ENCODE measurements around the gene RAD18. TPM values are rescaled to one million over a fixed set of nuclear protein-coding genes. Genes with fewer than 3 reads are reported as not detected.

Gene RAD18
- polyA plus RNA-seq, 1 donor from 2014 or later = 4.7 TPM

GRCh38 chr3:8968375-8968882 is 5.2 kb upstream of the RAD18 start:
- TF ChIP-seq CTCF (IDR thresholded peaks at IDR 0.05; ENCODE audit: poor library complexity, severe bottlenecking) (no peak), POLR2AphosphoS5 (IDR thresholded peaks at IDR 0.05) (no peak), TAF1 (IDR thresholded peaks at IDR 0.05; ENCODE audit: low read depth) (no peak), SMC3 (conservative IDR thresholded peaks at IDR 0.05; ENCODE audit: poor library complexity) (no peak), EP300 (conservative IDR thresholded peaks at IDR 0.05; ENCODE audit: poor library complexity, severe bottlenecking) (no peak), REST (IDR thresholded peaks at IDR 0.05; ENCODE audit: borderline replicate concordance) (no peak), EZH2 (IDR thresholded peaks at IDR 0.05; ENCODE audit: borderline replicate concordance, insufficient read depth, low read length, poor library complexity, severe bottlenecking) (no peak), MXI1 (conservative IDR thresholded peaks at IDR 0.05; ENCODE audit: poor library complexity, severe bottlenecking) (no peak), RAD21 (conservative IDR thresholded peaks at IDR 0.05) (no peak)
- Histone ChIP-seq H3K27me3 (ENCODE audit: insufficient read depth, low read depth, low read length) (no peaks in the 10 kb centered on the region), H3F3A (ENCODE audit: insufficient read depth, low read length, poor library complexity, severe bottlenecking) (no peaks in the 10 kb centered on the region), H3K9me2 (ENCODE audit: insufficient read depth, low read length) (no peaks in the 10 kb centered on the region), H3K9ac (ENCODE audit: low read length) (no peak overlapping the region), H3K79me2 (replicated peaks; ENCODE audit: insufficient read depth, low read length) (no peaks in the 10 kb centered on the region), H3K36me3 (ENCODE audit: insufficient read depth, low read length) (no peaks in the 10 kb centered on the region), H2AFZ (ENCODE audit: low read depth, low read length) (no peak overlapping the region), H3K27ac (ENCODE audit: low read length) (no peak overlapping the region), H3K9me3 (ENCODE audit: low read length) (no peaks in the 10 kb centered on the region), H4K20me1 (ENCODE audit: insufficient read depth) (no peaks in the 10 kb centered on the region), H3K4me3 (ENCODE audit: low read length) (no peak overlapping the region), H3K4me2 (ENCODE audit: low read length) (no peak overlapping the region)

DNA sequence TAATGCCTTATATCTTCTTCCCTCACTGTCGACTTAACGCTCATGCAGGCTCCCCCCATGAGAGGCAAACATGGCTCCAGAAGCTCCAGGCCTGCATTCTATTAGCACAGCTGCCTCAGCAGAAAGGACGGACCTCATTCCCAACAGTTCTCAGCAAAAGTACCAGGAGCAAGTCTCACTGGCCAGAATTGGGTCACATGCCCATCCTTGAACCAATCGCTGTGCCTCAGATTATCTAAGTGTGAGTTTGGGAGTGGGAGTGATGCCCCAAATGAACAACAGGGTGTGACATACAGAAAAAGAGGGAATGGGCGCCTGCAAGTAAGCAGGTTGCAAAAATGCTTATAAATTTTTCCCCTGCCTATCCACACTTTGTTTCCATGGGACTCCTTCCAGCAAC is 4.3 kb upstream of the RAD18 start:
- H3K9ac ChIP-seq (ENCODE audit: low read length) = no peak overlapping the region
- no peak overlapping the region for H2AFZ ChIP-seq (ENCODE audit: low read depth, low read length)
- no peaks in the 10 kb centered on the region for H3K36me3 ChIP-seq (ENCODE audit: insufficient read depth, low read length)
- no peak overlapping the region for H3K27ac ChIP-seq (ENCODE audit: low read length)
- H3K9me2 ChIP-seq (ENCODE audit: insufficient read depth, low read length) = no peaks in the 10 kb centered on the region
- TF ChIP-seq EP300 (conservative IDR thresholded peaks at IDR 0.05; ENCODE audit: poor library complexity, severe bottlenecking) = no peak
- TF ChIP-seq TAF1 (IDR thresholded peaks at IDR 0.05; ENCODE audit: low read depth) = no peak
- TF ChIP-seq MXI1 (conservative IDR thresholded peaks at IDR 0.05; ENCODE audit: poor library complexity, severe bottlenecking) = no peak
- no peak for TF ChIP-seq SMC3 (conservative IDR thresholded peaks at IDR 0.05; ENCODE audit: poor library complexity)
- no peak for TF ChIP-seq EZH2 (IDR thresholded peaks at IDR 0.05; ENCODE audit: borderline replicate concordance, insufficient read depth, low read length, poor library complexity, severe bottlenecking)
- no peak for TF ChIP-seq REST (IDR thresholded peaks at IDR 0.05; ENCODE audit: borderline replicate concordance)
- H3K27me3 ChIP-seq (ENCODE audit: insufficient read depth, low read depth, low read length) = no peaks in the 10 kb centered on the region
- H3K9me3 ChIP-seq (ENCODE audit: low read length) = no peaks in the 10 kb centered on the region
- H3F3A ChIP-seq (ENCODE audit: insufficient read depth, low read length, poor library complexity, severe bottlenecking) = no peaks in the 10 kb centered on the region
- H3K4me2 ChIP-seq (ENCODE audit: low read length) = no peak overlapping the region
- peaks cover 5% of the 10 kb centered on the region for H3K79me2 ChIP-seq (replicated peaks; ENCODE audit: insufficient read depth, low read length)
- H4K20me1 ChIP-seq (ENCODE audit: insufficient read depth) = no peaks in the 10 kb centered on the region
- H3K4me3 ChIP-seq (ENCODE audit: low read length) = no peak overlapping the region
